Measurements from ENCODE around the gene PRICKLE2. TPM values are rescaled to one million over a fixed set of nuclear protein-coding genes. Genes with fewer than 3 reads are reported as not detected.

Gene PRICKLE2
- total RNA-seq, 1 donor from 2014 or later, result 23.2 TPM

GRCh38 chr3:64234571-64234970, 9.3 kb upstream of the PRICKLE2 start:
- Mint-ChIP-seq H3K27me3 (no peaks in the 10 kb centered on the region), H3K9me3 (ENCODE audit: low read depth) (peaks cover 13% of the 10 kb centered on the region), H3K36me3 (ENCODE audit: insufficient read depth) (peaks cover 20% of the 10 kb centered on the region), H3K4me3 (ENCODE audit: low read depth) (no peak overlapping the region), H3K27ac (no peak overlapping the region), H3K4me1 (ENCODE audit: low read depth) (peaks cover 7% of the 10 kb centered on the region)
- TF ChIP-seq, protein P1, sequence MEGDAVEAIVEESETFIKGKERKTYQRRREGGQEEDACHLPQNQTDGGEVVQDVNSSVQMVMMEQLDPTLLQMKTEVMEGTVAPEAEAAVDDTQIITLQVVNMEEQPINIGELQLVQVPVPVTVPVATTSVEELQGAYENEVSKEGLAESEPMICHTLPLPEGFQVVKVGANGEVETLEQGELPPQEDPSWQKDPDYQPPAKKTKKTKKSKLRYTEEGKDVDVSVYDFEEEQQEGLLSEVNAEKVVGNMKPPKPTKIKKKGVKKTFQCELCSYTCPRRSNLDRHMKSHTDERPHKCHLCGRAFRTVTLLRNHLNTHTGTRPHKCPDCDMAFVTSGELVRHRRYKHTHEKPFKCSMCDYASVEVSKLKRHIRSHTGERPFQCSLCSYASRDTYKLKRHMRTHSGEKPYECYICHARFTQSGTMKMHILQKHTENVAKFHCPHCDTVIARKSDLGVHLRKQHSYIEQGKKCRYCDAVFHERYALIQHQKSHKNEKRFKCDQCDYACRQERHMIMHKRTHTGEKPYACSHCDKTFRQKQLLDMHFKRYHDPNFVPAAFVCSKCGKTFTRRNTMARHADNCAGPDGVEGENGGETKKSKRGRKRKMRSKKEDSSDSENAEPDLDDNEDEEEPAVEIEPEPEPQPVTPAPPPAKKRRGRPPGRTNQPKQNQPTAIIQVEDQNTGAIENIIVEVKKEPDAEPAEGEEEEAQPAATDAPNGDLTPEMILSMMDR (IDR thresholded peaks at IDR 0.05; ENCODE audit: unreplicated experiment), result no peak
- DNase-seq (ENCODE audit: low spot score, unreplicated experiment), result no peak

GRCh38 chr3:64232821-64233220, 7.6 kb upstream of the PRICKLE2 start:
- H3K9me3 Mint-ChIP-seq (ENCODE audit: low read depth), result peaks cover 11% of the 10 kb centered on the region
- DNase-seq (ENCODE audit: low spot score, unreplicated experiment), result no peak
- H3K27me3 Mint-ChIP-seq, result no peaks in the 10 kb centered on the region
- H3K27ac Mint-ChIP-seq, result no peak overlapping the region
- H3K4me3 Mint-ChIP-seq (ENCODE audit: low read depth), result no peak overlapping the region
- peaks cover 2% of the 10 kb centered on the region for H3K4me1 Mint-ChIP-seq (ENCODE audit: low read depth)
- peaks cover 19% of the 10 kb centered on the region for H3K36me3 Mint-ChIP-seq (ENCODE audit: insufficient read depth)
- TF ChIP-seq, protein P1 (IDR thresholded peaks at IDR 0.05; ENCODE audit: unreplicated experiment), result no peak

DNA sequence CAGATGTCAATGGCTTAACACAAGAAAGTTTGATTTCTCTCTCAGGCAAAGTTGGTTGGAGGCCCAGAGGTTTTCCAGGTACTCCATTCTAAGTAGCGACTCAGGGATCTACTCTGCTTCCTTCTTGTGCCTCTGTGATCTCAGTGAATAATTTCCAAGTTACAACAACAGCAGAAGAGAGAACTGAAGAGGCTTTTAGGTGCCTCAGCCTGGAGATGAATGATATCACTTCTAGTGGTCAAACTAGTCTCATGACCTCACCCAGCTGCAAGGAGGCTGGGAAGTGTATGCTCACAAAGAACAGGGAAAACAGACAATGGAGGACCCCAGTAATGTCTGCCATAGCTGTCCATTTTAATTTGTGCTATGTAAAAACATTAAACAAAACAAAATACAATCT, 4.6 kb upstream of the PRICKLE2 start:
- no peak overlapping the region for H3K4me3 Mint-ChIP-seq (ENCODE audit: low read depth)
- no peak for DNase-seq (ENCODE audit: low spot score, unreplicated experiment)

DNA sequence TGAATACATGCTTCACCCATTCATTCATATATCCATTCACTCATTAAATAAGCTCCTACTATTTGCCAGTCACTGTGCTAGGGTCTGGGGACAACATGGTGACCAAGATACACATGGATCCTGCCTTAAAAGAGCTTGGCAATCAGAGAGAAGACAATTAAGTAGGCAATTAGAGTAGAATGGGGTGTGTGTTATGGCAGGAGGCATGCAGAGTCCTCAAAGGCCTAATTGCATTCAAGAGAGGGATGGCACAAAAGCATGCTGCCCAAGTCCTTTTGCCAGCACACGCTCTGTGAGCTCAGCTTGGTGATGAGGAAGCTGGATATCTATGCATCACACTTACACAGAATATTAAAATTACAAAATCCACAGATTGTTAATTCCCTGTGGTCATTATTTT, 2.8 kb upstream of the PRICKLE2 start:
- Mint-ChIP-seq H3K4me1 (ENCODE audit: low read depth) (peaks cover 12% of the 10 kb centered on the region), H3K9me3 (ENCODE audit: low read depth) (no peaks in the 10 kb centered on the region), H3K4me3 (ENCODE audit: low read depth) (no peak overlapping the region), H3K27me3 (no peaks in the 10 kb centered on the region), H3K36me3 (ENCODE audit: insufficient read depth) (no peaks in the 10 kb centered on the region), H3K27ac (no peak overlapping the region)
- TF ChIP-seq, protein P1 (IDR thresholded peaks at IDR 0.05; ENCODE audit: unreplicated experiment), result no peak
- no peak for DNase-seq (ENCODE audit: low spot score, unreplicated experiment)

More for the DNA sequence above, 4.6 kb upstream of the PRICKLE2 start:
- peaks cover 4% of the 10 kb centered on the region for H3K36me3 Mint-ChIP-seq (ENCODE audit: insufficient read depth)
- no peaks in the 10 kb centered on the region for H3K27me3 Mint-ChIP-seq
- TF ChIP-seq, protein P1 (IDR thresholded peaks at IDR 0.05; ENCODE audit: unreplicated experiment), result no peak
- peaks cover 12% of the 10 kb centered on the region for H3K4me1 Mint-ChIP-seq (ENCODE audit: low read depth)
- H3K27ac Mint-ChIP-seq, result peak overlapping the region; percentile 70
- peaks cover 4% of the 10 kb centered on the region for H3K9me3 Mint-ChIP-seq (ENCODE audit: low read depth)

GRCh38 chr3:64226730-64227129, 1.5 kb upstream of the PRICKLE2 start:
- Mint-ChIP-seq H3K27ac (no peak overlapping the region), H3K36me3 (ENCODE audit: insufficient read depth) (no peaks in the 10 kb centered on the region), H3K9me3 (ENCODE audit: low read depth) (no peaks in the 10 kb centered on the region), H3K27me3 (no peaks in the 10 kb centered on the region), H3K4me1 (ENCODE audit: low read depth) (peaks cover 12% of the 10 kb centered on the region), H3K4me3 (ENCODE audit: low read depth) (no peak overlapping the region)
- DNase-seq (ENCODE audit: low spot score, unreplicated experiment), result no peak
- TF ChIP-seq, protein P1 (IDR thresholded peaks at IDR 0.05; ENCODE audit: unreplicated experiment), result no peak

All from progenitor cell of endocrine pancreas (in vitro differentiated cells).